Neural cell (in vitro differentiated cells): ENCODE measurements around the gene SNX22. TPM values are rescaled to one million over a fixed set of nuclear protein-coding genes. Genes with fewer than 3 reads are reported as not detected.

Experiments
- H2AFZ ChIP-seq: fragments of 200-600, 300-800 bp; sonication (generic), shearing (Covaris generic); 2 replicates; pipeline ENCODE4 v1.6.0; 2014; ENCODE audit warnings: low read depth, mild to moderate bottlenecking, antibody characterized with exemption, low read length, moderate library complexity
- H3F3A ChIP-seq: fragments of 200-600 bp; shearing (Covaris generic); 2 replicates; pipeline ENCODE4 v1.6.1; 2016; ENCODE audit warnings: mild to moderate bottlenecking, moderate library complexity, mixed read lengths, antibody characterized with exemption, low read length; ENCODE audit not compliant: insufficient read depth, poor library complexity, severe bottlenecking
- H3K27ac ChIP-seq: fragments of 200-600, 300-800 bp; sonication (generic), shearing (Covaris generic); 2 replicates; pipeline ENCODE4 v1.5.1; 2014; ENCODE audit warnings: mild to moderate bottlenecking, low read length, moderate library complexity
- H3K27me3 ChIP-seq: fragments of 300-800, 200-600 bp; sonication (generic), shearing (Covaris generic); 2 replicates; pipeline ENCODE4 v1.6.0; 2014; ENCODE audit warnings: mild to moderate bottlenecking, low read depth, low read length, moderate library complexity; ENCODE audit not compliant: insufficient read depth
- H3K36me3 ChIP-seq: fragments of 300-800, 200-600 bp; sonication (generic), shearing (Covaris generic); 2 replicates; pipeline ENCODE4 v1.5.1; 2014; ENCODE audit warnings: mild to moderate bottlenecking, antibody characterized with exemption, low read length, moderate library complexity; ENCODE audit not compliant: insufficient read depth
- H3K4me2 ChIP-seq: fragments of 300-800, 200-600 bp; sonication (generic), shearing (Covaris generic); 2 replicates; pipeline ENCODE4 v1.6.0; 2014; ENCODE audit warnings: mild to moderate bottlenecking, low read length
- H3K4me3 ChIP-seq: fragments of 300-800, 200-600 bp; sonication (generic), shearing (Covaris generic); 2 replicates; pipeline ENCODE4 v1.5.1; 2014; ENCODE audit warnings: mild to moderate bottlenecking, low read length, moderate library complexity
- H3K79me2 ChIP-seq: fragments of 200-600 bp; shearing (Covaris generic); replicated peaks from 2 replicates; pipeline ENCODE4 v1.6.0; 2014; ENCODE audit warnings: mild to moderate bottlenecking, low read length, moderate library complexity; ENCODE audit not compliant: insufficient read depth
- H3K9ac ChIP-seq: fragments of 300-800, 200-600 bp; sonication (generic), shearing (Covaris generic); 2 replicates; pipeline ENCODE4 v1.6.1; 2016; ENCODE audit warnings: mild to moderate bottlenecking, low read length, mixed read lengths
- H3K9me2 ChIP-seq: fragments of 200-600 bp; shearing (Covaris generic); 2 replicates; pipeline ENCODE4 v1.6.1; 2016; ENCODE audit warnings: mild to moderate bottlenecking, low read length, mixed read lengths; ENCODE audit not compliant: insufficient read depth
- H3K9me3 ChIP-seq: fragments of 200-600, 300-800 bp; sonication (generic), shearing (Covaris generic); 2 replicates; pipeline ENCODE4 v1.6.1; 2016; ENCODE audit warnings: mild to moderate bottlenecking, mixed run types, low read length, moderate library complexity, mixed read lengths
- H4K20me1 ChIP-seq: fragments of 200-600 bp; shearing (Covaris generic); 2 replicates; pipeline ENCODE4 v1.6.1; 2016; ENCODE audit warnings: mild to moderate bottlenecking, mixed run types; ENCODE audit not compliant: insufficient read depth
- CTCF ChIP-seq: fragments of 450-650 bp; IDR thresholded peaks from 2 replicates; pipeline ENCODE4 v1.5.1; 2014; ENCODE audit warnings: antibody characterized with exemption, mild to moderate bottlenecking, moderate library complexity; ENCODE audit not compliant: poor library complexity, severe bottlenecking
- EP300 ChIP-seq: fragments of 450-650 bp; conservative IDR thresholded peaks from 2 replicates; pipeline ENCODE4 v1.6.1; 2014; ENCODE audit warnings: antibody characterized with exemption, mild to moderate bottlenecking, moderate library complexity; ENCODE audit not compliant: poor library complexity, severe bottlenecking
- EZH2 ChIP-seq: fragments of 200-600, 300-800 bp; shearing (Covaris generic), sonication (generic); IDR thresholded peaks from 2 replicates; pipeline ENCODE4 v1.6.1; 2014; ENCODE audit warnings: antibody characterized with exemption, low read length, borderline replicate concordance, mild to moderate bottlenecking; ENCODE audit not compliant: insufficient read depth, poor library complexity, severe bottlenecking
- MXI1 ChIP-seq: fragments of 450-650 bp; conservative IDR thresholded peaks from 2 replicates; pipeline ENCODE4 v1.6.1; 2014; ENCODE audit warnings: antibody characterized with exemption, mild to moderate bottlenecking; ENCODE audit not compliant: poor library complexity, severe bottlenecking
- POLR2AphosphoS5 ChIP-seq: IDR thresholded peaks from 2 replicates; pipeline ENCODE4 v1.6.1; 2012
- RAD21 ChIP-seq: fragments of 450-650 bp; conservative IDR thresholded peaks from 2 replicates; pipeline ENCODE4 v1.6.1; 2014; ENCODE audit warnings: antibody characterized with exemption, mild to moderate bottlenecking, moderate library complexity
- REST ChIP-seq: IDR thresholded peaks from 2 replicates; pipeline ENCODE4 v1.6.1; 2012; ENCODE audit warnings: borderline replicate concordance
- SMC3 ChIP-seq: fragments of 450-650 bp; conservative IDR thresholded peaks from 2 replicates; pipeline ENCODE4 v1.6.1; 2014; ENCODE audit warnings: antibody characterized with exemption, mild to moderate bottlenecking, moderate library complexity; ENCODE audit not compliant: poor library complexity
- TAF1 ChIP-seq: IDR thresholded peaks from 2 replicates; pipeline ENCODE4 v1.6.1; 2012; ENCODE audit warnings: low read depth
- polyA minus RNA-seq: library from RNA; depleted of rRNA, polyadenylated mRNA; stranded (reverse); fragments of >200 nt; gene quantifications from 2 replicates; pipeline ENCODE4 v1.2.3, GENCODE V29; 2014
- polyA plus RNA-seq: library from polyadenylated mRNA; depleted of rRNA; stranded (reverse); fragments of >200 nt; gene quantifications from 2 replicates; pipeline ENCODE4 v1.2.3, GENCODE V29; 2014

Gene SNX22
- polyA plus RNA-seq (0.38 and 0.73 TPM in 2 replicates), polyA minus RNA-seq (1.7 and 2.1 TPM in 2 replicates)

GRCh38 chr15:64151727-64152506 lies at the start of gene SNX22:
Gene SNX22, plus strand, starts transcription at chr15:64151731. Its CDS starts 45 bp downstream, at chr15:64151776.
- Histone ChIP-seq H3K9ac (peak within 1 kb of the TSS; percentile 31), H2AFZ (no peak within 1 kb of the TSS), H3K27ac (no peak within 1 kb of the TSS), H3K9me2 (no peaks in the 10 kb centered on the region), H3K27me3 (peaks cover 23% of the 10 kb centered on the region), H3F3A (no peaks in the 10 kb centered on the region), H3K4me2 (no peak within 1 kb of the TSS), H3K79me2 (no peaks in the 10 kb centered on the region), H3K9me3 (no peaks in the 10 kb centered on the region), H3K4me3 (peak within 1 kb of the TSS; percentile 64), H3K36me3 (no peaks in the 10 kb centered on the region), H4K20me1 (no peaks in the 10 kb centered on the region)
- TF ChIP-seq EZH2 (peak; percentile 45), POLR2AphosphoS5 (no peak)

- no peak overlapping the region for H3K9ac ChIP-seq
- H3K79me2 ChIP-seq, result peaks cover 91% of the 10 kb centered on the region
- no peaks in the 10 kb centered on the region for H3F3A ChIP-seq
- H2AFZ ChIP-seq, result no peak overlapping the region
- no peak overlapping the region for H3K4me3 ChIP-seq
- H3K4me2 ChIP-seq, result no peak overlapping the region
- TF ChIP-seq EP300 (no peak), TAF1 (no peak), EZH2 (no peak), SMC3 (no peak), MXI1 (no peak), RAD21 (no peak), CTCF (no peak), POLR2AphosphoS5 (no peak), REST (no peak)
- H3K36me3 ChIP-seq, result no peaks in the 10 kb centered on the region
- no peaks in the 10 kb centered on the region for H4K20me1 ChIP-seq
- H3K9me3 ChIP-seq, result no peaks in the 10 kb centered on the region
- no peaks in the 10 kb centered on the region for H3K27me3 ChIP-seq
- H3K27ac ChIP-seq, result no peak overlapping the region
- H3K9me2 ChIP-seq, result no peaks in the 10 kb centered on the region
These were observed 49.0 kb upstream of the SNX22 start for GRCh38 chr15:64102497-64102896.
